Activated CD4-positive, alpha-beta memory T cell treated with anti-CD3 and anti-CD28 coated beads for 36 hours (primary cell): ENCODE results near the gene REXO1. TPM values are rescaled to one million over a fixed set of nuclear protein-coding genes. Genes with fewer than 3 reads are reported as not detected.
A peak's percentile ranks its signal among the peaks of the same experiment; 100 is the strongest.

Experiments
- CTCF ChIA-PET: fragments of 350-600 bp; sonication (Branson Sonifier 250); formaldehyde crosslinking; loops from one replicate; lab custom pipeline; 2021; ENCODE audit warnings: antibody characterized with exemption, inconsistent platforms; lab: Charles Lee
- POLR2A ChIA-PET: fragments of 350-600 bp; sonication (Branson Sonifier 250); formaldehyde crosslinking; loops from one replicate; lab custom pipeline; 2021; ENCODE audit warnings: antibody characterized with exemption; lab: Charles Lee
- DNase-seq: peaks from one replicate; pipeline ENCODE4 v3.0.0-alpha.2; 2020
- H3K27ac Mint-ChIP-seq: one replicate; pipeline ENCODE4 v1.8.0; 2021; ENCODE audit warnings: mixed read lengths
- H3K27me3 Mint-ChIP-seq: one replicate; pipeline ENCODE4 v1.8.0; 2021; ENCODE audit warnings: mixed read lengths
- H3K36me3 Mint-ChIP-seq: one replicate; pipeline ENCODE4 v1.8.0; 2021; ENCODE audit warnings: mixed read lengths
- H3K4me1 Mint-ChIP-seq: one replicate; pipeline ENCODE4 v1.8.0; 2021; ENCODE audit warnings: low read depth, mixed read lengths
- H3K4me3 Mint-ChIP-seq: one replicate; pipeline ENCODE4 v1.8.0; 2021; ENCODE audit warnings: mild to moderate bottlenecking, mixed read lengths
- H3K9me3 Mint-ChIP-seq: one replicate; pipeline ENCODE4 v1.8.0; 2021; ENCODE audit warnings: mixed read lengths
- intact Hi-C: fragments of 100-400 bp; cut with micrococcal nuclease; formaldehyde crosslinking; loops from one replicate; pipeline ENCODE4 v1.15.1; 2023
- total RNA-seq, 2 experiments: library from RNA; stranded (reverse); gene quantifications; one replicate each; pipeline ENCODE4 v1.2.3, GENCODE V29; 2021

The REXO1 gene
- total RNA-seq, 2 experiments from 2014 or later: 41.9 to 45.3 TPM

- peak; percentile 78 for DNase-seq
- POLR2A ChIA-PET: interaction anchor here (0.6 to 2.8 kb wide), 5 partner anchors 11 to 598 kb away, joined by 3 to 19 read pairs (median 3); no protein-coding TSS in a partner anchor
- no peaks in the 10 kb centered on the region for H3K27me3 Mint-ChIP-seq
- intact Hi-C loops: loop anchor here (1.0 to 2.0 kb wide), 3 partner anchors 12 to 41 kb away; partner anchors contain the start of genes ADAT3 and SCAMP4
- peak overlapping the region; percentile 75 for H3K4me3 Mint-ChIP-seq
- H3K9me3 Mint-ChIP-seq: no peaks in the 10 kb centered on the region
- no peaks in the 10 kb centered on the region for H3K36me3 Mint-ChIP-seq
- peaks cover 28% of the 10 kb centered on the region for H3K4me1 Mint-ChIP-seq
- CTCF ChIA-PET: interaction anchor here (0.9 to 2.7 kb wide), 12 partner anchors 9 to 78 kb away, joined by 3 to 19 read pairs (median 4); no protein-coding TSS in a partner anchor
- H3K27ac Mint-ChIP-seq: peak overlapping the region; percentile 80
Measured at GRCh38 chr19:1864480-1865171, 16.3 kb upstream of the REXO1 start.

GRCh38 chr19:1863638-1864479 is 15.6 kb upstream of the REXO1 start:
- Mint-ChIP-seq H3K4me1 (peaks cover 32% of the 10 kb centered on the region), H3K27ac (peak overlapping the region; percentile 69), H3K4me3 (peak overlapping the region; percentile 75), H3K9me3 (no peaks in the 10 kb centered on the region), H3K36me3 (no peaks in the 10 kb centered on the region), H3K27me3 (no peaks in the 10 kb centered on the region)
- POLR2A ChIA-PET: interaction anchor here (0.9 to 2.8 kb wide), 4 partner anchors 12 to 598 kb away, joined by 3 to 19 read pairs (median 4); no protein-coding TSS in a partner anchor
- CTCF ChIA-PET: interaction anchor here (0.9 to 2.7 kb wide), 12 partner anchors 9 to 79 kb away, joined by 3 to 19 read pairs (median 4); no protein-coding TSS in a partner anchor
- DNase-seq: peak; percentile 94
- intact Hi-C loops: loop anchor here (1.0 to 2.0 kb wide), 3 partner anchors 12 to 41 kb away; partner anchors contain the start of genes ADAT3 and SCAMP4

- POLR2A ChIA-PET: no interaction called here
- Mint-ChIP-seq H3K4me1 (peaks cover 36% of the 10 kb centered on the region), H3K27me3 (no peaks in the 10 kb centered on the region), H3K4me3 (peak within 1 kb of the TSS; percentile 93), H3K27ac (peak within 1 kb of the TSS; percentile 88), H3K36me3 (no peaks in the 10 kb centered on the region), H3K9me3 (no peaks in the 10 kb centered on the region)
- intact Hi-C loops: no loop called here
- no peak for DNase-seq
- CTCF ChIA-PET: no interaction called here
Measured at GRCh38 chr19:1863328-1863637, 15.0 kb upstream of the REXO1 start, which contains the start of gene KLF16. KLF16 (minus strand) TSS chr19:1863579; CDS start chr19:1863497, 82 bp downstream.

- ChIA-PET POLR2A (no interaction called here), CTCF (no interaction called here)
- H3K27me3 Mint-ChIP-seq: no peaks in the 10 kb centered on the region
- no peaks in the 10 kb centered on the region for H3K36me3 Mint-ChIP-seq
- peak overlapping the region; percentile 88 for H3K27ac Mint-ChIP-seq
- H3K4me3 Mint-ChIP-seq: peak overlapping the region; percentile 93
- H3K4me1 Mint-ChIP-seq: peaks cover 38% of the 10 kb centered on the region
- peak; percentile 61 for DNase-seq
- intact Hi-C loops: no loop called here
- no peaks in the 10 kb centered on the region for H3K9me3 Mint-ChIP-seq
Measured at GRCh38 chr19:1862424-1863327, 14.4 kb upstream of the REXO1 start.

- H3K36me3 Mint-ChIP-seq: no peaks in the 10 kb centered on the region
- H3K27ac Mint-ChIP-seq: peak overlapping the region; percentile 88
- H3K27me3 Mint-ChIP-seq: no peaks in the 10 kb centered on the region
- ChIA-PET POLR2A (no interaction called here), CTCF (no interaction called here)
- no peaks in the 10 kb centered on the region for H3K9me3 Mint-ChIP-seq
- DNase-seq: no peak
- peaks cover 38% of the 10 kb centered on the region for H3K4me1 Mint-ChIP-seq
- intact Hi-C loops: no loop called here
- H3K4me3 Mint-ChIP-seq: peak overlapping the region; percentile 93
Measured at GRCh38 chr19:1862068-1862423, 13.8 kb upstream of the REXO1 start.

- H3K9me3 Mint-ChIP-seq: no peaks in the 10 kb centered on the region
- H3K27ac Mint-ChIP-seq: peak overlapping the region; percentile 9
- H3K4me3 Mint-ChIP-seq: peak overlapping the region; percentile 93
- H3K4me1 Mint-ChIP-seq: peaks cover 38% of the 10 kb centered on the region
- ChIA-PET POLR2A (no interaction called here), CTCF (no interaction called here)
- no peaks in the 10 kb centered on the region for H3K27me3 Mint-ChIP-seq
- intact Hi-C loops: no loop called here
- DNase-seq: no peak
- no peaks in the 10 kb centered on the region for H3K36me3 Mint-ChIP-seq
Measured at GRCh38 chr19:1861599-1862031, 13.3 kb upstream of the REXO1 start.

GRCh38 chr19:1860821-1861598 is 12.7 kb upstream of the REXO1 start:
- ChIA-PET POLR2A (no interaction called here), CTCF (no interaction called here)
- DNase-seq: no peak
- Mint-ChIP-seq H3K27me3 (no peaks in the 10 kb centered on the region), H3K27ac (no peak overlapping the region), H3K9me3 (no peaks in the 10 kb centered on the region), H3K36me3 (no peaks in the 10 kb centered on the region), H3K4me3 (peak overlapping the region; percentile 93), H3K4me1 (peaks cover 38% of the 10 kb centered on the region)
- intact Hi-C loops: no loop called here

- Mint-ChIP-seq H3K4me1 (peaks cover 35% of the 10 kb centered on the region), H3K4me3 (no peak overlapping the region), H3K27ac (peak overlapping the region; percentile 56)
Measured at GRCh38 chr19:1860042-1860775, 11.9 kb upstream of the REXO1 start.

GRCh38 chr19:1859331-1859781 is 11.1 kb upstream of the REXO1 start:
- Mint-ChIP-seq H3K9me3 (no peaks in the 10 kb centered on the region), H3K4me1 (peaks cover 43% of the 10 kb centered on the region), H3K36me3 (no peaks in the 10 kb centered on the region), H3K27ac (peak overlapping the region; percentile 64), H3K4me3 (peak overlapping the region; percentile 27), H3K27me3 (no peaks in the 10 kb centered on the region)
- intact Hi-C loops: no loop called here
- DNase-seq: no peak
- POLR2A ChIA-PET: no interaction called here
- CTCF ChIA-PET: interaction anchor here (1.7 to 3.3 kb wide), 3 partner anchors 10 to 33 kb away, joined by 6 to 13 read pairs (median 9); no protein-coding TSS in a partner anchor

More at GRCh38 chr19:1860042-1860775, 11.9 kb upstream of the REXO1 start:
- peak; percentile 76 for DNase-seq
- intact Hi-C loops: no loop called here
- POLR2A ChIA-PET: no interaction called here
- no peaks in the 10 kb centered on the region for H3K36me3 Mint-ChIP-seq
- no peaks in the 10 kb centered on the region for H3K9me3 Mint-ChIP-seq
- no peaks in the 10 kb centered on the region for H3K27me3 Mint-ChIP-seq
- CTCF ChIA-PET: interaction anchor here (0.6 kb wide), 1 partner anchor 11 kb away, joined by 4 read pairs; no protein-coding TSS in a partner anchor

GRCh38 chr19:1858412-1859081 is 10.3 kb upstream of the REXO1 start:
- ChIA-PET CTCF (interaction anchor here (1.7 to 3.3 kb wide), 3 partner anchors 9 to 32 kb away, joined by 6 to 13 read pairs (median 9); no protein-coding TSS in a partner anchor), POLR2A (interaction anchor here (2.1 kb wide), 1 partner anchor 18 kb away, joined by 8 read pairs; no protein-coding TSS in a partner anchor)
- Mint-ChIP-seq H3K9me3 (no peaks in the 10 kb centered on the region), H3K27ac (peak overlapping the region; percentile 65), H3K4me1 (peaks cover 45% of the 10 kb centered on the region), H3K4me3 (no peak overlapping the region), H3K27me3 (no peaks in the 10 kb centered on the region), H3K36me3 (no peaks in the 10 kb centered on the region)
- intact Hi-C loops: no loop called here
- DNase-seq: no peak
